Trophoblast cell (in vitro differentiated cells and primary cell): ENCODE measurements around the gene RAB10.
A peak's percentile ranks its signal among the peaks of the same experiment; 100 is the strongest.

Experiments used
- DNase-seq, 2 donors: peaks; one replicate each; pipeline ENCODE4 v3.0.0-alpha.2; 2016
- H2AFZ ChIP-seq: 2 replicates; pipeline ENCODE4 v1.6.1; 2013; ENCODE audit warnings: low read length, moderate library complexity, mild to moderate bottlenecking; ENCODE audit not compliant: insufficient read depth, poor library complexity
- H2AK5ac ChIP-seq: 2 replicates; pipeline ENCODE4 v1.6.1; 2013; ENCODE audit warnings: mild to moderate bottlenecking, low read length
- H2BK120ac ChIP-seq: 2 replicates; pipeline ENCODE4 v1.6.1; 2013; ENCODE audit warnings: low read length, mild to moderate bottlenecking, moderate library complexity; ENCODE audit not compliant: insufficient read depth, poor library complexity
- H2BK12ac ChIP-seq: 2 replicates; pipeline ENCODE4 v1.6.1; 2013; ENCODE audit warnings: mild to moderate bottlenecking, low read length, moderate library complexity
- H2BK5ac ChIP-seq: 2 replicates; pipeline ENCODE4 v1.6.1; 2013; ENCODE audit warnings: low read length, low read depth, moderate library complexity, mild to moderate bottlenecking; ENCODE audit not compliant: poor library complexity
- H3K14ac ChIP-seq: 2 replicates; pipeline ENCODE4 v1.6.1; 2013; ENCODE audit warnings: mild to moderate bottlenecking, low read length
- H3K18ac ChIP-seq: 2 replicates; pipeline ENCODE4 v1.6.1; 2013; ENCODE audit warnings: mild to moderate bottlenecking, low read length
- H3K23ac ChIP-seq: 2 replicates; pipeline ENCODE4 v1.6.1; 2013; ENCODE audit warnings: low read length
- H3K27ac ChIP-seq: 2 replicates; pipeline ENCODE4 v1.5.1; 2013; ENCODE audit warnings: low read depth, mild to moderate bottlenecking, inconsistent platforms, low read length, moderate library complexity
- H3K27me3 ChIP-seq: 2 replicates; pipeline ENCODE4 v1.6.1; 2013; ENCODE audit warnings: inconsistent platforms, mild to moderate bottlenecking, low read length, moderate library complexity; ENCODE audit not compliant: insufficient read depth
- H3K36me3 ChIP-seq, 2 experiments: 1 replicate in 1 of 2; 2 replicates in 1 of 2; pipeline ENCODE4 v1.6.1; 2013; ENCODE audit warnings: low read length in 2 of 2, mild to moderate bottlenecking in 2 of 2, moderate library complexity in 1 of 2; ENCODE audit not compliant: insufficient read depth in 2 of 2, control insufficient read depth in 1 of 2
- H3K4ac ChIP-seq: 2 replicates; pipeline ENCODE4 v1.6.1; 2013; ENCODE audit warnings: low read depth, mild to moderate bottlenecking, low read length, moderate library complexity
- H3K4me1 ChIP-seq, 2 experiments: 1 replicate in 1 of 2; 2 replicates in 1 of 2; pipeline ENCODE4 v1.6.1; 2013; ENCODE audit warnings: low read length in 2 of 2, mild to moderate bottlenecking in 2 of 2, moderate library complexity in 1 of 2; ENCODE audit not compliant: insufficient read depth in 2 of 2, control insufficient read depth in 1 of 2
- H3K4me2 ChIP-seq: 2 replicates; pipeline ENCODE4 v1.6.1; 2013; ENCODE audit warnings: inconsistent platforms, mild to moderate bottlenecking, low read length, moderate library complexity
- H3K4me3 ChIP-seq: 2 replicates; pipeline ENCODE4 v1.5.1; 2013; ENCODE audit warnings: mild to moderate bottlenecking, low read depth, low read length, inconsistent platforms
- H3K79me1 ChIP-seq: one replicate; pipeline ENCODE4 v1.6.1; 2013; ENCODE audit warnings: low read length
- H3K79me2 ChIP-seq: 2 replicates; pipeline ENCODE4 v1.6.1; 2013; ENCODE audit warnings: low read length, mild to moderate bottlenecking; ENCODE audit not compliant: control insufficient read depth, insufficient read depth, poor library complexity
- H3K9ac ChIP-seq: 2 replicates; pipeline ENCODE4 v1.6.1; 2013; ENCODE audit warnings: mild to moderate bottlenecking, low read length
- H3K9me3 ChIP-seq: 2 replicates; pipeline ENCODE4 v1.6.1; 2013; ENCODE audit warnings: low read depth, mild to moderate bottlenecking, control low read depth, inconsistent platforms, low read length; ENCODE audit not compliant: insufficient read depth
- H4K12ac ChIP-seq: 2 replicates; pipeline ENCODE4 v1.6.1; 2013; ENCODE audit warnings: low read depth, mild to moderate bottlenecking, low read length, moderate library complexity
- H4K8ac ChIP-seq: 2 replicates; pipeline ENCODE4 v1.6.1; 2013; ENCODE audit warnings: low read depth, mild to moderate bottlenecking, low read length, moderate library complexity
- H4K91ac ChIP-seq: one replicate; pipeline ENCODE4 v1.6.1; 2013; ENCODE audit warnings: low read depth, mild to moderate bottlenecking, low read length, moderate library complexity
- WGBS: extraction: QIAGEN DNeasy Blood & Tissue Kit; methylation state at CpG from one replicate; pipeline ENCODE4 v1.1.7; 2013; ENCODE audit warnings: missing lambda C conversion rate; ENCODE audit not compliant: insufficient read length, insufficient coverage; ENCODE audit errors: extremely low coverage; 5-methylcytosine and 5-hydroxymethylcytosine counted together

The RAB10 gene

DNA sequence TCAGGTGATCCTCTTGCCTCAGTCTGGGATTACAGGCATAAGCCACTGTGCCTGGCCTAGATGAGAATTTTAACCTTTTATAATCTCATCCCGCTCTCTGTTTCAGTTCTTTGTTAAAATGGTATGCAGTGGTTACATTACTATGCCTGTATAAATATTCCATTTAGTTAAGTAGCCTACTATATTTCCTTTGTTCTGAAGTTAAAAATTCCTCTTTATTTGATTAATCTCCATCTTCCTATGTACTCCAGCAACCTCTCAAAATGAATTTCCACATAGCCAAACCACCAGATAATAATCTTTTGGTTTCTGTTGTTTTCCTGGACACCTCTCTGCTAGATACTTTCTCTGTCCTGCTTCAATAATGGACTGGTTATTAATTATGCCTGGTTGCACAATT lies 15.8 kb downstream of the RAB10 start:
- Histone ChIP-seq H3K18ac (no peak overlapping the region), H3K23ac (no peak overlapping the region), H2BK12ac (no peak overlapping the region), H3K79me2 (peaks cover 16% of the 10 kb centered on the region), H3K14ac (no peak overlapping the region), H3K4me1 (no peaks in the 10 kb centered on the region), H4K8ac (no peak overlapping the region), H4K91ac (no peak overlapping the region), H3K4ac (no peak overlapping the region), H4K12ac (no peak overlapping the region), H2BK120ac (no peak overlapping the region), H2BK5ac (no peak overlapping the region), H3K4me2 (no peak overlapping the region), H2AFZ (no peak overlapping the region), H3K27ac (no peak overlapping the region), H3K79me1 (no peaks in the 10 kb centered on the region), H2AK5ac (no peak overlapping the region), H3K36me3 (no peaks in the 10 kb centered on the region), H3K9me3 (no peaks in the 10 kb centered on the region), H3K4me3 (no peak overlapping the region), H3K9ac (no peak overlapping the region), H3K27me3 (no peaks in the 10 kb centered on the region)
- no CpG with 5 or more reads among the region's 1 CpG for WGBS
- no peak for DNase-seq

DNA sequence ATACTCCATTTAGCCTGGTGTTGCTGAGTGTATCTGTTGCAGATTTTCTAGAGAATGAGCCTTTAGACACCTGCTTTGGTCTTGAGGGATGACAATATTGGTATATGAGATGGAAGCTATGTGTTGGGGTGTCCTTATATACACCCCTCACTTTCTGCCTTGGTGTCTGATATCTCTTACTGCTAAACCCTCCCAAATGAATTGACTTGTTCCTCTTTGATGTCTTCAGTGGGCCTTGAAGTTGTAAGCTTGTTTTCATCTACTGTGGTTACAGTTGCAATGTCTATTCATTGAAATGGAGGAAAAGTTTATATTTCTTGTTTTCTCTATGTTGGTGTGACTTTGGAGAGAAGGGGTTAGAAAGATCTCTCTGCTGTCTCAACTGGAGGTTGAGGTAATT lies 18.9 kb downstream of the RAB10 start:
- Histone ChIP-seq H3K4me3 (no peak overlapping the region), H3K4ac (peak overlapping the region; percentile 9), H3K36me3 (peaks cover 0 to 3% of the 10 kb centered on the region in 2 experiments), H2AFZ (no peak overlapping the region), H3K4me2 (no peak overlapping the region), H3K9ac (no peak overlapping the region), H3K27me3 (no peaks in the 10 kb centered on the region), H3K79me2 (peaks cover 18% of the 10 kb centered on the region), H3K14ac (no peak overlapping the region), H3K18ac (no peak overlapping the region), H3K9me3 (no peaks in the 10 kb centered on the region), H2AK5ac (no peak overlapping the region), H3K79me1 (no peaks in the 10 kb centered on the region), H2BK12ac (no peak overlapping the region), H2BK120ac (no peak overlapping the region), H2BK5ac (no peak overlapping the region), H3K4me1 (no peaks in the 10 kb centered on the region), H4K8ac (no peak overlapping the region), H4K91ac (no peak overlapping the region), H4K12ac (no peak overlapping the region), H3K23ac (no peak overlapping the region), H3K27ac (no peak overlapping the region)
- DNase-seq = no peak

DNA sequence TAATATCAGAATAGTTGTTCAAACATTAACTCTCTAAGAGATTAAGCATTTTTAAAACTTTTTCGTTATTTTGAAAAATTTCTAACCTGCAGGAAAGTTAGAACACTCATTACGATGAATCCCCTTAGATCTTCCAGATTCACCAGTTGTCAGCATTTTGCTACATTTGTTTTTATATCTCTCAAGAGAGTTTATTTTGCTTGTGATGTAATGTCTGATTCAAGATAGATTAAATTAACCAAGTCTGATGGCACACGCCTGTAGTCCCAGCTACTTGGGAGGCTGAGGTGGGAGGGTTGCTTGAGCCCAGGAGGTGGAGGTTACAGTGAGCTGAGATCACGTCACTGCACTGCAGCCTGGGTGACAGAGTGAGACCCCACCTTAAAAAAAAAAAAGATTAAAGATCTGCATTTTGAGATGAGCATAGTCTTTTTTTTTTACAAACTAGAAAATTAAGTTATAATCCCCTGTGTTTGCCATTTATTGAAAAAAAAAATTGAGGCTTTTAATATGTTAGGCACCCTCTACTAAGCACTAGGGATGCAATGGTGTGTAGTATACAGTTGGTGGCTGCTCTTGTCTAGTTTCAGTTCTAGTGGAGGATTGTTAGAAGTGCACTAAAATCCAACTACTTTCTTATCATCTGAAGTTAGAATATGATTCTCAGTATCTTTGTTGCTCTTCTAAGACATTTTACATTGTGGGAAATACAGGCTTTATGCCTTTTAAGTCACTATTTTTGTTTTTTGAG lies 20.9 kb downstream of the RAB10 start:
- Histone ChIP-seq H2AFZ (no peak overlapping the region), H3K4me2 (no peak overlapping the region), H3K18ac (no peak overlapping the region), H3K79me2 (peaks cover 16% of the 10 kb centered on the region), H4K12ac (no peak overlapping the region), H2BK12ac (no peak overlapping the region), H3K27me3 (no peaks in the 10 kb centered on the region), H2AK5ac (no peak overlapping the region), H3K14ac (no peak overlapping the region), H3K9me3 (no peaks in the 10 kb centered on the region), H3K27ac (no peak overlapping the region), H3K9ac (no peak overlapping the region), H3K36me3 (peaks cover 0 to 3% of the 10 kb centered on the region in 2 experiments), H3K4me3 (no peak overlapping the region), H4K8ac (no peak overlapping the region), H4K91ac (no peak overlapping the region), H3K23ac (no peak overlapping the region), H2BK5ac (no peak overlapping the region), H3K4ac (peak overlapping the region; percentile 52), H3K4me1 (no peaks in the 10 kb centered on the region), H2BK120ac (no peak overlapping the region), H3K79me1 (no peaks in the 10 kb centered on the region)
- no CpG with 5 or more reads among the region's 4 CpGs for WGBS
- DNase-seq = no peak

DNA sequence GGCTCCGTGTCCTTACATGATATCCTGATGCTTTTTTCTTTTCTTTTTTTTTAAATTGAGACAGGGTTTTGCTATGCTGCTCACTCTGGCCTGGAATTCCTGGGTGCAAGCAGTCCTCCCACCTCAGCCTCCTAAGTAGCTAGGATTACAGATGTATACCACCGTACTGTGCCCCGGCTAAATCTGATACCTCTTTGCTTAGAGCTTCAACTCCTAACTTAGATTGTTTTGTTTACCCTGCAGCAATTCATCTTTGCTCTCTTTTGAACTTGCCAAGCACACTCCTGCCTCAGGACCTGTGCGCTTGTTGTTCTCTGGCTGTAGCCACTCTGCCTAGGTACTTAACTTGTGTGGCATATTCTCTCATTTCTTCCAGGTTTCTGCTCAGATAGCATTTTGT lies 24.5 kb downstream of the RAB10 start:
- Histone ChIP-seq H3K79me2 (peaks cover 12% of the 10 kb centered on the region), H2AFZ (no peak overlapping the region), H3K18ac (no peak overlapping the region), H2BK120ac (no peak overlapping the region), H2BK12ac (no peak overlapping the region), H3K4ac (no peak overlapping the region), H3K4me1 (no peaks in the 10 kb centered on the region), H2AK5ac (no peak overlapping the region), H3K79me1 (no peaks in the 10 kb centered on the region), H3K9ac (no peak overlapping the region), H3K27ac (no peak overlapping the region), H3K4me2 (no peak overlapping the region), H2BK5ac (no peak overlapping the region), H3K36me3 (peaks cover 3 to 7% of the 10 kb centered on the region in 2 experiments), H3K14ac (no peak overlapping the region), H3K23ac (no peak overlapping the region), H4K12ac (no peak overlapping the region), H3K27me3 (no peaks in the 10 kb centered on the region), H3K9me3 (no peaks in the 10 kb centered on the region), H3K4me3 (no peak overlapping the region), H4K91ac (no peak overlapping the region), H4K8ac (no peak overlapping the region)
- no peak for DNase-seq
- no CpG with 5 or more reads among the region's 4 CpGs for WGBS
